NB4 (cell line): ENCODE data around the gene HHATL.

Experiments used
- DNase-seq: peaks from one replicate; pipeline ENCODE4 v3.0.0; 2010; ENCODE audit warnings: low read depth
- H3K4me3 ChIP-seq: one replicate; pipeline ENCODE4 v1.5.1; 2011; ENCODE audit warnings: mild to moderate bottlenecking, low read depth, low read length, moderate library complexity
- CTCF ChIP-seq: IDR thresholded peaks from one replicate; pipeline ENCODE4 v1.5.1; 2012; ENCODE audit warnings: low read depth, low read length
- MYC ChIP-seq: IDR thresholded peaks from 2 replicates; pipeline ENCODE4 v1.6.1; 2011; ENCODE audit warnings: low read depth, low read length
- POLR2A ChIP-seq: IDR thresholded peaks from 2 replicates; pipeline ENCODE4 v1.6.1; 2011; ENCODE audit warnings: mild to moderate bottlenecking; ENCODE audit not compliant: insufficient read length; ENCODE audit errors: extremely low read depth
- TF ChIP-seq, protein P1 (sequence below): IDR thresholded peaks from 2 replicates; pipeline ENCODE4 v1.6.1; 2011; ENCODE audit warnings: low read depth, low read length

HHATL gene

GRCh38 chr3:42685891-42686820, 16.4 kb downstream of the HHATL start:
- DNase-seq = no peak
- TF ChIP-seq CTCF = no peak
- TF ChIP-seq, protein P1, sequence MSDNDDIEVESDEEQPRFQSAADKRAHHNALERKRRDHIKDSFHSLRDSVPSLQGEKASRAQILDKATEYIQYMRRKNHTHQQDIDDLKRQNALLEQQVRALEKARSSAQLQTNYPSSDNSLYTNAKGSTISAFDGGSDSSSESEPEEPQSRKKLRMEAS = no peak
- TF ChIP-seq POLR2A = no peak
- no peak for TF ChIP-seq MYC
- no peak overlapping the region for H3K4me3 ChIP-seq

- DNase-seq = no peak
- H3K4me3 ChIP-seq = no peak within 1 kb of the TSS
- TF ChIP-seq, protein P1 = no peak
- TF ChIP-seq CTCF (no peak), MYC (no peak), POLR2A (no peak)
Measured at GRCh38 chr3:42685363-42685881, 17.2 kb downstream of the HHATL start, which contains the start of gene KLHL40. KLHL40 (plus strand) TSS chr3:42685537; CDS start chr3:42685619, 82 bp downstream.

DNA sequence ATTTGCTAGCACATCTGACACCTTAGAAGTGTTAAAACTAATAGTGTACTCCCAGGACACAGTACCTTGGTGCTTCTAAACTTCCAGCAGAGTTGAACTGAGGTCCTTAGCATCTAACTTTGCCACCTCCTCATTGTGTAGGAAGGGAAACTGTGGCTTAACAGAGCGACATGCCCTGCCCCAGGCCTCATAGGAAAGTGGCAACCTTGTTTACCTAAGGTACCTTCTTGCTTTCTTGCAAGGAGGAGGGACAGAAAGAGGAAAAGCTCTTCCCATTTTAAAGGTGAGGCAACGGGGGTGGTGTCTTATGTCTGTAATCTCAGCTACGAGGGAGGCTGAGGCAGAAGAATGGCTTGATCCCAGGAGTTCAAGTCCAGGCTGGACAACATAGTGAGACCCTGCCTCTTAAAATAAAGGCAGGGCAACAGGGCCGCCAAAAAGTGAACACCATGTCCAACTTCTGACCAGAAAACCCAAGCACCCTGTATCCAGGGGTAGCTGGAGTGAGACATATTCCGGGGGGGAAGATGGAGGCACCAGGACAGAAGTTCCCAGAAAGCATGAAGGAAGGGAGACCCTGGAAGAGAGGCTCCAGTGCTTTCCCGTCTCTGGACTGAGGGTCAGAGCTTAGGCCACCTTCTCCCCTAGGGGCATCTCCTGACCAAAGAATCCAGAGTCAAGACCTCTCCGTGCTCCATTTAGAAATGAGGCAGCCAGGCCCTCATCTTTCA, 17.8 kb downstream of the HHATL start:
- no peak for DNase-seq
- no peak overlapping the region for H3K4me3 ChIP-seq
- TF ChIP-seq, protein P1 = no peak
- TF ChIP-seq MYC = no peak
- no peak for TF ChIP-seq CTCF
- no peak for TF ChIP-seq POLR2A

DNA sequence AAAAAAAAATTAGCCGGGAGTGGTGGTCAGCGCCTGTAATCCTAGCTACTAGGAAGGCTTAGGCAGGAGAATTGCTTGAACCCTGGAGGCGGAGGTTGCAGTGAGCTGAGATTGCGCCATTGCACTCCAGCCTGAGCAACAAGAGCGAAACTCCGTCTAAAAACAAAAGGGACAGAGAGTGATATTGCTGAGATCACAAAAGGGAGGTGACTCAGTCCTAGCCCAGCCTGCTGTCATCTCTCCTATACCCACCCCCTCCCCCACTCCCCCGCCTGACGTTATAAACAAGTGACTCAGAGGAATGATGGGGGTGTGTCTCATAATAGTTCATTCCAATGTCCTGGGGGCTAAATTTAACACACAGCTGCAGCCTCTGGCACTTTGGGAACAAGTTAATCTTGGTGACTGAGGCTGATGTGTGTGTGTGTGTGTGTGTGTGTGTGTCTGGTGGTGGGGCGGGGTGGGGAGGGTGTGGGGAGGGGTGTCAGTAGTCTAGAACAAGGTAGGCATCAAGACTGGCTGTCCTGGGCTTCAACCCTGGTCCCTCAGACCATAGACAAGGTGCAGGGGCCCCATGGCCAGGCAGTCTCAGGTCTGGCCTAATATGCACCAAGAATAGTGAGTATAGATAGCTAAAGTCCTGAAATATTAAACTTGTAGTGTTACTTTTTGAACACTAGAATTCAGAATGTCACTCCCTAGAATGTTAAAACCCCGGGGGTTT, 18.6 kb downstream of the HHATL start:
- no peak for TF ChIP-seq MYC
- no peak overlapping the region for H3K4me3 ChIP-seq
- peak; percentile 87 for DNase-seq

DNA sequence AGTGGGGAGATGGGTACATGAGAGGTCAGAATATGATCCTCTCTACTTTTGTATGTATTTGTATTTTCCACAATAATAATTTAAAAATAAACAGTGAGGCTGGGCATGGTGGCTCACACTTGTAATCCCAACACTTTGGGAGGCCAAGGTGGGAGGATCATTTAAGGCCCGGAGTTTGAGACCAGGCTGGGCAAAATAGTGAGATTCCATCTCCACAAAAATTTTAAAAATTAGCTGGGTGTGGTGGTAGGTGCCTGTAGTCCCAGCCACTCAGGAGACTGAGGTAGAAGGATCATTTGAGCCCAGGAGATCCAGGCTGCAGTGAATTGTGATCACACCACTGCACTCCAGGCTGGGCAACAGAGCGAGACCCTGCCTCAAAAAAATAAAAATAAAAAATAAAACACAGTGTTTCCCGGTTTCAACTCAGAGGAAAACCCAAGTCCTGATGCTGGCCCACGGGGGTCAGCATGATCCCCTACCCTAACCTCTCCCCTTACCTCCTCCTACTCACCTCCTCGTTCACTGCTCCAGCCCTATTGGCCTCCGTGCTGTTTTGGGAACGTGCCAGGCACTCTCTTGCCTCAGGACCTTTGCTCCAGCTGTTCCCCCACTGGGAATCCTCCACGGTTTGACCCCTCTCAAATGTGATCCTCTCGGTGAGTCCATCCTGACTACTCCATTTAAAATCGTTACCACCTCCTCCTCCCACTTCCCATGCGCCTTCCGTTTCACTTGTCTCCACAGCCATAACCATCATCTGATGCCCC, 20.1 kb downstream of the HHATL start:
- TF ChIP-seq, protein P1 = no peak
- no peak for TF ChIP-seq POLR2A
- TF ChIP-seq MYC = no peak
- no peak for TF ChIP-seq CTCF
- H3K4me3 ChIP-seq = no peak overlapping the region
- DNase-seq = no peak
